ENCODE results near the gene SLC38A1. TPM values are rescaled to one million over a fixed set of nuclear protein-coding genes. Genes with fewer than 3 reads are reported as not detected.

Gene SLC38A1
- total RNA-seq, 1 donor from 2014 or later = 44.7 TPM

DNA sequence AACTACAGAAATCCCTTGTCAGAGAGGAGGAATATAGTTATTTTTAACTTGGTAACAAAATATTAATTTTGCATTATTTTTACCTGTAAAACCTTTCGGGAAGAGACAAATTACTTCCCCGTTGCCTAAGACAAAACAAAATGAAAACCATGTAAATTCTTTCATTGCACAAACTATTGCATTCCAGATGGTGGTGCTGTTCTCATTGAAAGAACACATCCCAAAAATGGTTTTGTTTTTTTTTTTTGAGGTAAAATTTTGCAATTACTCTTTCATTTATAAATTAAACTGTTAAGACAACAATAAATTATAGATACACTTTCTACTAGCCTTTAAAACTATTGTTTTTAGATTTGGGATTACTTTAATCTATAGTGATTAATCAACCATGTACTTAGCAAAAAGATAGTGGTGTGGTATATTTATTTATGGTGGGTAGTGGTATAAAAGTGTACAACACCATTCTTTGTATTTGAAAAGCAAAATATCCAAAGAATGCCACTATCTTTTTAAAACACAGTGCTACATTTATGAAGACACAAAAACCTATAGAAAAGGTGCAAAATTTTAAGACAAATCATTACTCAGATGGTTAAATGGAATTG lies 115.5 kb downstream of the SLC38A1 start:
- Histone ChIP-seq H3K27ac (no peak overlapping the region), H3K36me3 (no peaks in the 10 kb centered on the region), H3K9me3 (no peaks in the 10 kb centered on the region), H3K27me3 (no peaks in the 10 kb centered on the region), H3K4me1 (peaks cover 19% of the 10 kb centered on the region), H3K4me3 (no peak overlapping the region)
- intact Hi-C loops (cut with DNase I) = no loop called here
- no peak for TF ChIP-seq POLR2A (IDR thresholded peaks at IDR 0.05)
- TF ChIP-seq, protein P1, sequence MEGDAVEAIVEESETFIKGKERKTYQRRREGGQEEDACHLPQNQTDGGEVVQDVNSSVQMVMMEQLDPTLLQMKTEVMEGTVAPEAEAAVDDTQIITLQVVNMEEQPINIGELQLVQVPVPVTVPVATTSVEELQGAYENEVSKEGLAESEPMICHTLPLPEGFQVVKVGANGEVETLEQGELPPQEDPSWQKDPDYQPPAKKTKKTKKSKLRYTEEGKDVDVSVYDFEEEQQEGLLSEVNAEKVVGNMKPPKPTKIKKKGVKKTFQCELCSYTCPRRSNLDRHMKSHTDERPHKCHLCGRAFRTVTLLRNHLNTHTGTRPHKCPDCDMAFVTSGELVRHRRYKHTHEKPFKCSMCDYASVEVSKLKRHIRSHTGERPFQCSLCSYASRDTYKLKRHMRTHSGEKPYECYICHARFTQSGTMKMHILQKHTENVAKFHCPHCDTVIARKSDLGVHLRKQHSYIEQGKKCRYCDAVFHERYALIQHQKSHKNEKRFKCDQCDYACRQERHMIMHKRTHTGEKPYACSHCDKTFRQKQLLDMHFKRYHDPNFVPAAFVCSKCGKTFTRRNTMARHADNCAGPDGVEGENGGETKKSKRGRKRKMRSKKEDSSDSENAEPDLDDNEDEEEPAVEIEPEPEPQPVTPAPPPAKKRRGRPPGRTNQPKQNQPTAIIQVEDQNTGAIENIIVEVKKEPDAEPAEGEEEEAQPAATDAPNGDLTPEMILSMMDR (IDR thresholded peaks at IDR 0.05) = peak in 2 of 3 experiments; percentile 36 to 45
- TF ChIP-seq POLR2AphosphoS5 (IDR thresholded peaks at IDR 0.05; ENCODE audit: insufficient read depth in 1 of 2, low read depth in 1 of 2) = peak in 1 of 2 donors; percentile 18
- DNase-seq (ENCODE audit: extremely low spot score in 2 of 2) = no peak

DNA sequence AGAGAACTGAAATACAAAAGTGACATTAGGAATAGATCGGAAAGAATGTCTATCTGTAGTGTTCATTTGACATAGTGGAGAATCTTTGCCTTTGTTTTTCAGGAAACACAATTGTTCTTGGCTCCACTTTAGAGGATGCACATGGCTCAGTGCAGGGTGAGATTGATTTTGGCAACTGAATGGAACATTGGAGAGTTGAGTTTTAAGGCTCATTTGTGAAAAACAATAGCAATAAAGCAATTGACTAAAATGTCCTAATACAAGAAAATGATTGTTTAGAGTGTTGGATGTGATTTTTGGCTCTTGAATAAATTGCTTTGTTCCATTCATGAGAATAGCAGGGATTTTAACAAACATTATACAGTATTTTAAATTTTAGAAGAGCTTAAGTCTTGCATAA lies 116.4 kb downstream of the SLC38A1 start:
- Histone ChIP-seq H3K4me3 (no peak overlapping the region), H3K36me3 (no peaks in the 10 kb centered on the region), H3K27ac (no peak overlapping the region), H3K9me3 (no peaks in the 10 kb centered on the region), H3K4me1 (peaks cover 10% of the 10 kb centered on the region), H3K27me3 (no peaks in the 10 kb centered on the region)
- intact Hi-C loops (cut with DNase I) = no loop called here
- TF ChIP-seq POLR2A (IDR thresholded peaks at IDR 0.05) (no peak), POLR2AphosphoS5 (IDR thresholded peaks at IDR 0.05; ENCODE audit: insufficient read depth in 1 of 2, low read depth in 1 of 2) (no peak)
- TF ChIP-seq, protein P1 (IDR thresholded peaks at IDR 0.05) = no peak
- no peak for DNase-seq (ENCODE audit: extremely low spot score in 2 of 2)

DNA sequence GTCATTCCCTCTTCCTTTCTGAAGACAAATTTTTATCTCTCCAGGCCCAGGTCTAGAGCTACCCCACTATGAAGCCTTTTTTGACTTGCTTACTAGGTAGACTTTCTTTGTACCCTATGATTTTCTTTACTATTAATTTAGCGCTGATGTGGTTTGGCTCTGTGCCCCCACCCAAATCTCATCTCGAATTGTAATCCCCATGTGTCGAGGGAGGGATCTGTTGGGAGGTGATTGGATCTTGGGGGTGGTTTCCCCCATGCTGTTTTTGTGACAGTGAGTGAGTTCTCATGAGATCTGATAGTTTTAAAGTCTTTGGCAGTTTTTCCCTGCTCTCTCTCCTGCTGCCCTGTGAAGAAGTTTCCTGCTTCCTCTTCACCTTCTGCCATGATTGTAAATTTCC lies 118.1 kb downstream of the SLC38A1 start:
- no peak overlapping the region for H3K27ac ChIP-seq
- DNase-seq (ENCODE audit: extremely low spot score in 2 of 2) = no peak
- no peaks in the 10 kb centered on the region for H3K27me3 ChIP-seq
- TF ChIP-seq, protein P1 (IDR thresholded peaks at IDR 0.05) = no peak
- TF ChIP-seq POLR2AphosphoS5 (IDR thresholded peaks at IDR 0.05; ENCODE audit: insufficient read depth in 1 of 2, low read depth in 1 of 2) (no peak), POLR2A (IDR thresholded peaks at IDR 0.05) (no peak)
- no peaks in the 10 kb centered on the region for H3K9me3 ChIP-seq
- H3K4me1 ChIP-seq = peaks cover 10% of the 10 kb centered on the region
- intact Hi-C loops (cut with DNase I) = no loop called here
- no peaks in the 10 kb centered on the region for H3K36me3 ChIP-seq
- H3K4me3 ChIP-seq = no peak overlapping the region

DNA sequence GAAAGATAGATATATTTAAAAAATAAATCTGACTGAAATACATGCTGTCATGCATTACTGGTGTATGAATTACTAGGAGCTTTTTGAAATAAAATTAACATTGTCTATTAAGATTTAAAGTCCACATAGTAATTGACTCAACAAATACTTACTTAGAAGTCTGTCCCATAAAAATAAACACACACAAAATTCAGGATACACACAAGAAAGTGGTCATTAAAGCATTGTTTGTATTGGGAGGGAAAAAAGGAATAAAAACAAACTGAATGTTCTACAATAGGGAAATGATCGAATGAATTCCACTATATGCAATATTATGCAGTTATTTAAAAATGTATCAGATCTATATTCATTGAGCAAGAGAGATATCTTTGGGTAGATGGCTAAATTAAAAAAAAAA lies 118.9 kb downstream of the SLC38A1 start:
- no peak overlapping the region for H3K4me3 ChIP-seq
- no peak overlapping the region for H3K27ac ChIP-seq
- no peaks in the 10 kb centered on the region for H3K27me3 ChIP-seq
- H3K36me3 ChIP-seq = no peaks in the 10 kb centered on the region
- TF ChIP-seq POLR2A (IDR thresholded peaks at IDR 0.05) (no peak), POLR2AphosphoS5 (IDR thresholded peaks at IDR 0.05; ENCODE audit: insufficient read depth in 1 of 2, low read depth in 1 of 2) (no peak)
- TF ChIP-seq, protein P1 (IDR thresholded peaks at IDR 0.05) = no peak
- H3K4me1 ChIP-seq = peaks cover 10% of the 10 kb centered on the region
- no peak for DNase-seq (ENCODE audit: extremely low spot score in 2 of 2)
- intact Hi-C loops (cut with DNase I) = no loop called here
- no peaks in the 10 kb centered on the region for H3K9me3 ChIP-seq

DNA sequence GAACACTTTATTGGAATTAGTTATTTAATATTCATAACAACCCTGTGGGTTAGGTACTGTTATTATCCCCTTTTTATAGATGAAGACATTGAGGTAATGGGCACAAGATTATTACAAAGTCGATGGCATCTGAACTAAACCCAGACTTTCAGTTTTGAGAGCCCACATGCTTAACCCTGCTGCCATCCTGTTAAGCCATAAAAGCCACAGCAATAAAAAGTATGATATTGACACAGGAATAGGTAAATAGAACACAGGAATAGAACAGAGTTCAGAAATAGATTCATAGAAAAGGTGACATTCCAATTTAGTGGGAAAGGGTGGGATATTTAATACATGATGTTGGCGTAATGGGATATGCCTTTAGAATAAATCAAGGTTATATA lies 119.8 kb downstream of the SLC38A1 start:
- no peaks in the 10 kb centered on the region for H3K27me3 ChIP-seq
- intact Hi-C loops (cut with DNase I) = no loop called here
- no peak overlapping the region for H3K4me3 ChIP-seq
- H3K27ac ChIP-seq = no peak overlapping the region
- no peaks in the 10 kb centered on the region for H3K9me3 ChIP-seq
- no peak for DNase-seq (ENCODE audit: extremely low spot score in 2 of 2)
- H3K36me3 ChIP-seq = no peaks in the 10 kb centered on the region
- H3K4me1 ChIP-seq = peaks cover 8% of the 10 kb centered on the region
- TF ChIP-seq, protein P1 (IDR thresholded peaks at IDR 0.05) = no peak
- TF ChIP-seq POLR2A (IDR thresholded peaks at IDR 0.05) (no peak), POLR2AphosphoS5 (IDR thresholded peaks at IDR 0.05; ENCODE audit: insufficient read depth in 1 of 2, low read depth in 1 of 2) (no peak)

Measured in vagina (tissue), 2 donors.